OCI-LY3 (cell line): Measurements from ENCODE around the gene PUS7.

Experiments used
- EZH2phosphoT487 ChIP-seq: fragments of 200-600 bp; shearing (Covaris generic); IDR thresholded peaks from 2 replicates; pipeline ENCODE4 v1.6.1; 2018; ENCODE audit warnings: antibody characterized with exemption, mixed run types, low read depth
- TF ChIP-seq, protein P1 (sequence below): fragments of 200-600, 300-600 bp; sonication (generic); IDR thresholded peaks from 2 replicates; pipeline ENCODE4 v1.5.1; 2014; ENCODE audit warnings: antibody characterized with exemption, low read length, low read depth

DNA sequence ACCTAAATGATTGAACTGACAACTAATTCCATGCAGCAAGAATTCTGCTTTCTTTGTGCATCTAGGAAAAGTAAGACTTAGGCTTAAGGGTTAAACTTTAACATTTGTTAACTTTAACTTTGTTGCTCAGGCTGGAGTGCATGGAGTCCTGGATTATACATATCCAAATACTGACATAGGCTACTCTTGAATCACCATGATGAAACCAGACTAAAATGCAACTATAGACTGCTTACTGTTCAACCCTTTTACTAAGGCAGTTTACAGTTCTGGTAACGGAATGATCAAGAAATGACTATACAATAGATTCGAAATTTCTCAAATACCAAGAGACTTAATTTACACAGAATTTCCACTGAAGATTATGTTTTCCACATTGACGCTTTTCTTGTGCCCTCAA is 52.0 kb downstream of the PUS7 start:
- TF ChIP-seq, protein P1, sequence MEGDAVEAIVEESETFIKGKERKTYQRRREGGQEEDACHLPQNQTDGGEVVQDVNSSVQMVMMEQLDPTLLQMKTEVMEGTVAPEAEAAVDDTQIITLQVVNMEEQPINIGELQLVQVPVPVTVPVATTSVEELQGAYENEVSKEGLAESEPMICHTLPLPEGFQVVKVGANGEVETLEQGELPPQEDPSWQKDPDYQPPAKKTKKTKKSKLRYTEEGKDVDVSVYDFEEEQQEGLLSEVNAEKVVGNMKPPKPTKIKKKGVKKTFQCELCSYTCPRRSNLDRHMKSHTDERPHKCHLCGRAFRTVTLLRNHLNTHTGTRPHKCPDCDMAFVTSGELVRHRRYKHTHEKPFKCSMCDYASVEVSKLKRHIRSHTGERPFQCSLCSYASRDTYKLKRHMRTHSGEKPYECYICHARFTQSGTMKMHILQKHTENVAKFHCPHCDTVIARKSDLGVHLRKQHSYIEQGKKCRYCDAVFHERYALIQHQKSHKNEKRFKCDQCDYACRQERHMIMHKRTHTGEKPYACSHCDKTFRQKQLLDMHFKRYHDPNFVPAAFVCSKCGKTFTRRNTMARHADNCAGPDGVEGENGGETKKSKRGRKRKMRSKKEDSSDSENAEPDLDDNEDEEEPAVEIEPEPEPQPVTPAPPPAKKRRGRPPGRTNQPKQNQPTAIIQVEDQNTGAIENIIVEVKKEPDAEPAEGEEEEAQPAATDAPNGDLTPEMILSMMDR, result no peak
- TF ChIP-seq EZH2phosphoT487, result no peak
